Nephron (organoid): ENCODE results near the gene GLB1L3.

Source experiments
- H3K27ac Mint-ChIP-seq, 3 experiments: 2 replicates each; pipeline ENCODE4 v1.8.0; 2020; ENCODE audit warnings: mixed read lengths in 3 of 3, mild to moderate bottlenecking in 2 of 3, moderate library complexity in 1 of 3
- H3K27me3 Mint-ChIP-seq: 2 replicates; pipeline ENCODE4 v1.8.0; 2021; ENCODE audit warnings: low read depth, mild to moderate bottlenecking, moderate library complexity, mixed read lengths
- H3K36me3 Mint-ChIP-seq: 2 replicates; pipeline ENCODE4 v1.8.0; 2020; ENCODE audit warnings: low read depth, mixed read lengths
- H3K4me1 Mint-ChIP-seq: 2 replicates; pipeline ENCODE4 v1.8.0; 2020; ENCODE audit warnings: mixed read lengths
- H3K4me3 Mint-ChIP-seq, 3 experiments: 2 replicates each; pipeline ENCODE4 v1.8.0; 2020; ENCODE audit warnings: mild to moderate bottlenecking in 3 of 3, mixed read lengths in 3 of 3, moderate library complexity in 2 of 3
- H3K9me3 Mint-ChIP-seq: 2 replicates; pipeline ENCODE4 v1.8.0; 2020; ENCODE audit warnings: mixed read lengths
- CTCF ChIP-seq, 3 experiments: fragments of 200-600 bp; sonication (generic); IDR thresholded peaks; one replicate each; pipeline ENCODE4 v1.5.0; 2021; ENCODE audit warnings: antibody characterized with exemption in 3 of 3; ENCODE audit not compliant: unreplicated experiment in 3 of 3

GLB1L3 gene

GRCh38 chr11:134231958-134232659 is 44.1 kb upstream of the GLB1L3 start:
- Mint-ChIP-seq H3K36me3 (peaks cover 18% of the 10 kb centered on the region), H3K27ac (peak overlapping the region in 1 of 3 experiments; percentile 38), H3K9me3 (no peaks in the 10 kb centered on the region), H3K27me3 (no peaks in the 10 kb centered on the region), H3K4me1 (peaks cover 32% of the 10 kb centered on the region), H3K4me3 (no peak overlapping the region)
- no peak for TF ChIP-seq CTCF (IDR thresholded peaks at IDR 0.05; ENCODE audit: unreplicated experiment in 3 of 3)

GRCh38 chr11:134233729-134234179 is 42.4 kb upstream of the GLB1L3 start:
- no peak overlapping the region for H3K4me3 Mint-ChIP-seq
- TF ChIP-seq CTCF (IDR thresholded peaks at IDR 0.05; ENCODE audit: unreplicated experiment in 3 of 3): no peak

GRCh38 chr11:134235399-134235798 is 40.8 kb upstream of the GLB1L3 start:
- no peak overlapping the region for H3K27ac Mint-ChIP-seq
- no peaks in the 10 kb centered on the region for H3K9me3 Mint-ChIP-seq
- TF ChIP-seq CTCF (IDR thresholded peaks at IDR 0.05; ENCODE audit: unreplicated experiment in 3 of 3): no peak
- no peaks in the 10 kb centered on the region for H3K27me3 Mint-ChIP-seq
- H3K4me1 Mint-ChIP-seq: peaks cover 9% of the 10 kb centered on the region
- no peak overlapping the region for H3K4me3 Mint-ChIP-seq
- peaks cover 36% of the 10 kb centered on the region for H3K36me3 Mint-ChIP-seq

More at GRCh38 chr11:134233729-134234179, 42.4 kb upstream of the GLB1L3 start:
- H3K9me3 Mint-ChIP-seq: no peaks in the 10 kb centered on the region
- H3K36me3 Mint-ChIP-seq: peaks cover 30% of the 10 kb centered on the region
- peaks cover 23% of the 10 kb centered on the region for H3K4me1 Mint-ChIP-seq
- H3K27ac Mint-ChIP-seq: no peak overlapping the region
- no peaks in the 10 kb centered on the region for H3K27me3 Mint-ChIP-seq

- Mint-ChIP-seq H3K36me3 (peaks cover 38% of the 10 kb centered on the region), H3K9me3 (no peaks in the 10 kb centered on the region), H3K27ac (no peak overlapping the region), H3K4me3 (no peak overlapping the region), H3K27me3 (no peaks in the 10 kb centered on the region), H3K4me1 (no peaks in the 10 kb centered on the region)
- TF ChIP-seq CTCF (IDR thresholded peaks at IDR 0.05; ENCODE audit: unreplicated experiment in 3 of 3): no peak
Measured at GRCh38 chr11:134236834-134237556, 39.2 kb upstream of the GLB1L3 start.

DNA sequence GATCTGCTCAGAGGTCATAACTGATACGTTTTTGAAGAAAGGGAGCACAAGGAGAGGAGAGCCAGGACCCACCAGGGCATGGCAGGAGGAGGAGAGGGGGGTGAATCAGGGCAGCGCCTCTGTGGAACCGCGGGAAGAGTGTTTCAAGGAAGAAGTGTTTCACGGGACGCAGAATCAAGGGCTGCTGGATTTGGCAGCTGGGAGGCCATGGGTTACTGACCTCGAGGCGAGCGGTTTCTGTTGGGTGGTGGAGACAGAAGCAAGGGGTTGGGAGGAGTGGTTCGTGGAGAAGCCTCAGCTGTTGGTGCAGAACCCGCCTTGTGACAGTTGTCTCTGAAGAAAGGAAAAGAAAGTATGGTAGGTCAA is 38.6 kb upstream of the GLB1L3 start:
- TF ChIP-seq CTCF (IDR thresholded peaks at IDR 0.05; ENCODE audit: unreplicated experiment in 3 of 3): no peak
- Mint-ChIP-seq H3K9me3 (no peaks in the 10 kb centered on the region), H3K4me3 (no peak overlapping the region), H3K36me3 (peaks cover 39% of the 10 kb centered on the region), H3K27ac (no peak overlapping the region), H3K27me3 (no peaks in the 10 kb centered on the region), H3K4me1 (no peaks in the 10 kb centered on the region)
